ENCODE data around the gene LAMB2.

LAMB2 gene

GRCh38 chr3:49161808-49162530, 29.1 kb upstream of the LAMB2 start:
- no peak overlapping the region for H3K4me3 ChIP-seq (ENCODE audit: low read depth in 1 of 2, low read length in 2 of 2)
- peaks cover 18 to 20% of the 10 kb centered on the region in 2 donors for H3K36me3 ChIP-seq (ENCODE audit: control insufficient read depth in 1 of 2, insufficient read depth in 2 of 2, low read length in 2 of 2)
- H3K9me3 ChIP-seq (ENCODE audit: control insufficient read depth in 1 of 2, low read length in 2 of 2): no peaks in the 10 kb centered on the region
- no peak overlapping the region for H3K27ac ChIP-seq (ENCODE audit: low read depth, low read length)
- no peak overlapping the region for H3K9ac ChIP-seq (ENCODE audit: low read depth in 1 of 2, low read length in 2 of 2)
- H3K27me3 ChIP-seq (ENCODE audit: control insufficient read depth in 1 of 2, insufficient read depth in 2 of 2, low read length in 2 of 2): no peaks in the 10 kb centered on the region
- H3K4me1 ChIP-seq (ENCODE audit: control insufficient read depth in 1 of 2, insufficient read depth in 2 of 2, low read length in 2 of 2): peaks cover 17 to 19% of the 10 kb centered on the region in 2 donors

GRCh38 chr3:49161197-49161596, 28.3 kb upstream of the LAMB2 start:
- H3K4me3 ChIP-seq (ENCODE audit: low read depth in 1 of 2, low read length in 2 of 2): no peak overlapping the region
- H3K27me3 ChIP-seq (ENCODE audit: control insufficient read depth in 1 of 2, insufficient read depth in 2 of 2, low read length in 2 of 2): no peaks in the 10 kb centered on the region
- peaks cover 10 to 13% of the 10 kb centered on the region in 2 donors for H3K4me1 ChIP-seq (ENCODE audit: control insufficient read depth in 1 of 2, insufficient read depth in 2 of 2, low read length in 2 of 2)
- H3K36me3 ChIP-seq (ENCODE audit: control insufficient read depth in 1 of 2, insufficient read depth in 2 of 2, low read length in 2 of 2): peaks cover 18 to 20% of the 10 kb centered on the region in 2 donors
- no peak overlapping the region for H3K27ac ChIP-seq (ENCODE audit: low read depth, low read length)
- H3K9me3 ChIP-seq (ENCODE audit: control insufficient read depth in 1 of 2, low read length in 2 of 2): no peaks in the 10 kb centered on the region
- no peak overlapping the region for H3K9ac ChIP-seq (ENCODE audit: low read depth in 1 of 2, low read length in 2 of 2)

GRCh38 chr3:49158792-49159191, 25.9 kb upstream of the LAMB2 start:
- Histone ChIP-seq H3K9me3 (ENCODE audit: control insufficient read depth in 1 of 2, low read length in 2 of 2) (no peaks in the 10 kb centered on the region), H3K27ac (ENCODE audit: low read depth, low read length) (no peak overlapping the region), H3K27me3 (ENCODE audit: control insufficient read depth in 1 of 2, insufficient read depth in 2 of 2, low read length in 2 of 2) (no peaks in the 10 kb centered on the region), H3K36me3 (ENCODE audit: control insufficient read depth in 1 of 2, insufficient read depth in 2 of 2, low read length in 2 of 2) (peaks cover 11 to 16% of the 10 kb centered on the region in 2 donors), H3K9ac (ENCODE audit: low read depth in 1 of 2, low read length in 2 of 2) (no peak overlapping the region), H3K4me3 (ENCODE audit: low read depth in 1 of 2, low read length in 2 of 2) (no peak overlapping the region), H3K4me1 (ENCODE audit: control insufficient read depth in 1 of 2, insufficient read depth in 2 of 2, low read length in 2 of 2) (no peaks in the 10 kb centered on the region)

GRCh38 chr3:49158103-49158709, 25.4 kb upstream of the LAMB2 start:
- H3K9me3 ChIP-seq (ENCODE audit: control insufficient read depth in 1 of 2, low read length in 2 of 2): no peaks in the 10 kb centered on the region
- no peak overlapping the region for H3K9ac ChIP-seq (ENCODE audit: low read depth in 1 of 2, low read length in 2 of 2)
- no peak overlapping the region for H3K4me3 ChIP-seq (ENCODE audit: low read depth in 1 of 2, low read length in 2 of 2)
- no peaks in the 10 kb centered on the region for H3K4me1 ChIP-seq (ENCODE audit: control insufficient read depth in 1 of 2, insufficient read depth in 2 of 2, low read length in 2 of 2)
- H3K27ac ChIP-seq (ENCODE audit: low read depth, low read length): no peak overlapping the region
- H3K27me3 ChIP-seq (ENCODE audit: control insufficient read depth in 1 of 2, insufficient read depth in 2 of 2, low read length in 2 of 2): no peaks in the 10 kb centered on the region
- peaks cover 6 to 10% of the 10 kb centered on the region in 2 donors for H3K36me3 ChIP-seq (ENCODE audit: control insufficient read depth in 1 of 2, insufficient read depth in 2 of 2, low read length in 2 of 2)

- peaks cover 0 to 4% of the 10 kb centered on the region in 2 donors for H3K36me3 ChIP-seq (ENCODE audit: control insufficient read depth in 1 of 2, insufficient read depth in 2 of 2, low read length in 2 of 2)
- no peaks in the 10 kb centered on the region for H3K27me3 ChIP-seq (ENCODE audit: control insufficient read depth in 1 of 2, insufficient read depth in 2 of 2, low read length in 2 of 2)
- no peak overlapping the region for H3K27ac ChIP-seq (ENCODE audit: low read depth, low read length)
- H3K9me3 ChIP-seq (ENCODE audit: control insufficient read depth in 1 of 2, low read length in 2 of 2): no peaks in the 10 kb centered on the region
- H3K4me1 ChIP-seq (ENCODE audit: control insufficient read depth in 1 of 2, insufficient read depth in 2 of 2, low read length in 2 of 2): no peaks in the 10 kb centered on the region
- H3K9ac ChIP-seq (ENCODE audit: low read depth in 1 of 2, low read length in 2 of 2): no peak overlapping the region
- no peak overlapping the region for H3K4me3 ChIP-seq (ENCODE audit: low read depth in 1 of 2, low read length in 2 of 2)
These were observed 24.4 kb upstream of the LAMB2 start for GRCh38 chr3:49157289-49157688.

- H3K9ac ChIP-seq (ENCODE audit: low read depth in 1 of 2, low read length in 2 of 2): no peak overlapping the region
- no peak overlapping the region for H3K4me3 ChIP-seq (ENCODE audit: low read depth in 1 of 2, low read length in 2 of 2)
- no peaks in the 10 kb centered on the region for H3K9me3 ChIP-seq (ENCODE audit: control insufficient read depth in 1 of 2, low read length in 2 of 2)
- no peaks in the 10 kb centered on the region for H3K36me3 ChIP-seq (ENCODE audit: control insufficient read depth in 1 of 2, insufficient read depth in 2 of 2, low read length in 2 of 2)
- no peak overlapping the region for H3K27ac ChIP-seq (ENCODE audit: low read depth, low read length)
- no peaks in the 10 kb centered on the region for H3K4me1 ChIP-seq (ENCODE audit: control insufficient read depth in 1 of 2, insufficient read depth in 2 of 2, low read length in 2 of 2)
- no peaks in the 10 kb centered on the region for H3K27me3 ChIP-seq (ENCODE audit: control insufficient read depth in 1 of 2, insufficient read depth in 2 of 2, low read length in 2 of 2)
These were observed 20.6 kb upstream of the LAMB2 start for GRCh38 chr3:49153349-49153912.

GRCh38 chr3:49151610-49152009, 18.8 kb upstream of the LAMB2 start:
- Histone ChIP-seq H3K36me3 (ENCODE audit: control insufficient read depth in 1 of 2, insufficient read depth in 2 of 2, low read length in 2 of 2) (no peaks in the 10 kb centered on the region), H3K27me3 (ENCODE audit: control insufficient read depth in 1 of 2, insufficient read depth in 2 of 2, low read length in 2 of 2) (no peaks in the 10 kb centered on the region), H3K4me3 (ENCODE audit: low read depth in 1 of 2, low read length in 2 of 2) (no peak overlapping the region), H3K27ac (ENCODE audit: low read depth, low read length) (no peak overlapping the region), H3K9me3 (ENCODE audit: control insufficient read depth in 1 of 2, low read length in 2 of 2) (no peaks in the 10 kb centered on the region), H3K9ac (ENCODE audit: low read depth in 1 of 2, low read length in 2 of 2) (no peak overlapping the region), H3K4me1 (ENCODE audit: control insufficient read depth in 1 of 2, insufficient read depth in 2 of 2, low read length in 2 of 2) (no peaks in the 10 kb centered on the region)

GRCh38 chr3:49148159-49148558, 15.3 kb upstream of the LAMB2 start:
- Histone ChIP-seq H3K27ac (ENCODE audit: low read depth, low read length) (no peak overlapping the region), H3K9me3 (ENCODE audit: control insufficient read depth in 1 of 2, low read length in 2 of 2) (no peaks in the 10 kb centered on the region), H3K27me3 (ENCODE audit: control insufficient read depth in 1 of 2, insufficient read depth in 2 of 2, low read length in 2 of 2) (no peaks in the 10 kb centered on the region), H3K36me3 (ENCODE audit: control insufficient read depth in 1 of 2, insufficient read depth in 2 of 2, low read length in 2 of 2) (no peaks in the 10 kb centered on the region), H3K4me1 (ENCODE audit: control insufficient read depth in 1 of 2, insufficient read depth in 2 of 2, low read length in 2 of 2) (no peaks in the 10 kb centered on the region), H3K4me3 (ENCODE audit: low read depth in 1 of 2, low read length in 2 of 2) (no peak overlapping the region), H3K9ac (ENCODE audit: low read depth in 1 of 2, low read length in 2 of 2) (no peak overlapping the region)

- Histone ChIP-seq H3K27me3 (ENCODE audit: control insufficient read depth in 1 of 2, insufficient read depth in 2 of 2, low read length in 2 of 2) (peaks cover 4 to 9% of the 10 kb centered on the region in 2 donors), H3K4me3 (ENCODE audit: low read depth in 1 of 2, low read length in 2 of 2) (no peak overlapping the region), H3K27ac (ENCODE audit: low read depth, low read length) (no peak overlapping the region), H3K9ac (ENCODE audit: low read depth in 1 of 2, low read length in 2 of 2) (no peak overlapping the region), H3K4me1 (ENCODE audit: control insufficient read depth in 1 of 2, insufficient read depth in 2 of 2, low read length in 2 of 2) (no peaks in the 10 kb centered on the region), H3K9me3 (ENCODE audit: control insufficient read depth in 1 of 2, low read length in 2 of 2) (no peaks in the 10 kb centered on the region), H3K36me3 (ENCODE audit: control insufficient read depth in 1 of 2, insufficient read depth in 2 of 2, low read length in 2 of 2) (no peaks in the 10 kb centered on the region)
These were observed 7.2 kb upstream of the LAMB2 start for GRCh38 chr3:49140080-49140479.

GRCh38 chr3:49135499-49135898, 2.6 kb upstream of the LAMB2 start:
- Histone ChIP-seq H3K9ac (ENCODE audit: low read depth in 1 of 2, low read length in 2 of 2) (no peak overlapping the region), H3K9me3 (ENCODE audit: control insufficient read depth in 1 of 2, low read length in 2 of 2) (no peaks in the 10 kb centered on the region), H3K27ac (ENCODE audit: low read depth, low read length) (no peak overlapping the region), H3K4me1 (ENCODE audit: control insufficient read depth in 1 of 2, insufficient read depth in 2 of 2, low read length in 2 of 2) (peaks cover 9 to 18% of the 10 kb centered on the region in 2 donors), H3K36me3 (ENCODE audit: control insufficient read depth in 1 of 2, insufficient read depth in 2 of 2, low read length in 2 of 2) (peaks cover 0 to 4% of the 10 kb centered on the region in 2 donors), H3K27me3 (ENCODE audit: control insufficient read depth in 1 of 2, insufficient read depth in 2 of 2, low read length in 2 of 2) (peaks cover 4 to 9% of the 10 kb centered on the region in 2 donors), H3K4me3 (ENCODE audit: low read depth in 1 of 2, low read length in 2 of 2) (no peak overlapping the region)
